ENCODE results near the gene IMMT.
A peak's percentile ranks its signal among the peaks of the same experiment; 100 is the strongest.

The IMMT gene

GRCh38 chr2:86213699-86214502 is 18.6 kb upstream of the IMMT start:
- H3K36me3 ChIP-seq: peaks cover 47 to 59% (median 55%) of the 10 kb centered on the region in 11 experiments

GRCh38 chr2:86213056-86213455 is 17.8 kb upstream of the IMMT start:
- Histone ChIP-seq H3K27me3 (no peaks in the 10 kb centered on the region), H3K4me2 (no peak overlapping the region), H3K27ac (no peak overlapping the region), H4K20me1 (no peaks in the 10 kb centered on the region; a peak in 4 of 22 replicates), H3K9ac (no peak overlapping the region), H3K9me3 (replicated peaks in 1 of 11) (peaks cover 0 to 5% (median 0%) of the 10 kb centered on the region in 11 experiments; a peak in 1 of 22 replicates), H3K4me1 (peaks cover 13 to 22% (median 15%) of the 10 kb centered on the region in 10 experiments), H3K36me3 (peaks cover 55 to 68% (median 64%) of the 10 kb centered on the region in 11 experiments), H3K4me3 (no peak overlapping the region)
- no peak for TF ChIP-seq Cebpa-rat (IDR thresholded peaks at IDR 0.05)

More at GRCh38 chr2:86213699-86214502, 18.6 kb upstream of the IMMT start:
- no peak overlapping the region for H3K4me2 ChIP-seq
- H3K9me3 ChIP-seq (replicated peaks in 1 of 11): peaks cover 0 to 7% (median 0%) of the 10 kb centered on the region in 11 experiments; a peak in 1 of 22 replicates
- no peaks in the 10 kb centered on the region; a peak in 4 of 22 replicates for H4K20me1 ChIP-seq
- H3K27ac ChIP-seq: no peak overlapping the region
- H3K27me3 ChIP-seq: no peaks in the 10 kb centered on the region
- no peak overlapping the region for H3K4me3 ChIP-seq
- H3K9ac ChIP-seq: no peak overlapping the region
- H3K4me1 ChIP-seq: peaks cover 21 to 25% (median 23%) of the 10 kb centered on the region in 10 experiments
- TF ChIP-seq Cebpa-rat (IDR thresholded peaks at IDR 0.05): no peak

- H3K9me3 ChIP-seq (replicated peaks in 1 of 11): no peaks in the 10 kb centered on the region
- no peak for TF ChIP-seq Cebpa-rat (IDR thresholded peaks at IDR 0.05)
- H3K4me2 ChIP-seq: no peak overlapping the region
- H4K20me1 ChIP-seq: no peaks in the 10 kb centered on the region; a peak in 4 of 22 replicates
- H3K36me3 ChIP-seq: peaks cover 68 to 80% (median 76%) of the 10 kb centered on the region in 11 experiments
- peaks cover 0 to 9% (median 3%) of the 10 kb centered on the region in 10 experiments; a peak in 18 of 20 replicates for H3K4me1 ChIP-seq
- no peak overlapping the region for H3K4me3 ChIP-seq
- no peaks in the 10 kb centered on the region for H3K27me3 ChIP-seq
- no peak overlapping the region for H3K27ac ChIP-seq
- H3K9ac ChIP-seq: no peak overlapping the region
Observed at GRCh38 chr2:86211796-86212188, 16.5 kb upstream of the IMMT start.

GRCh38 chr2:86211033-86211795 is 16.0 kb upstream of the IMMT start:
- Histone ChIP-seq H3K9ac (no peak overlapping the region), H3K27me3 (no peaks in the 10 kb centered on the region), H3K4me3 (no peak overlapping the region), H3K27ac (no peak overlapping the region), H3K4me1 (peaks cover 0 to 3% (median 0%) of the 10 kb centered on the region in 10 experiments; a peak in 4 of 20 replicates), H3K36me3 (peaks cover 74 to 86% (median 82%) of the 10 kb centered on the region in 11 experiments), H3K9me3 (replicated peaks in 1 of 11) (no peaks in the 10 kb centered on the region), H3K4me2 (no peak overlapping the region), H4K20me1 (no peaks in the 10 kb centered on the region; a peak in 4 of 22 replicates)
- no peak for TF ChIP-seq Cebpa-rat (IDR thresholded peaks at IDR 0.05)

- Histone ChIP-seq H3K4me1 (peaks cover 15 to 30% (median 26%) of the 10 kb centered on the region in 10 experiments), H3K36me3 (peaks cover 39 to 58% (median 43%) of the 10 kb centered on the region in 11 experiments), H4K20me1 (peaks cover 0 to 23% (median 14%) of the 10 kb centered on the region in 11 experiments; a peak in 11 of 22 replicates), H3K27me3 (no peaks in the 10 kb centered on the region), H3K9me3 (replicated peaks in 1 of 11) (no peaks in the 10 kb centered on the region), H3K9ac (no peak overlapping the region), H3K4me3 (no peak overlapping the region), H3K4me2 (peak overlapping the region in 4 of 11 experiments; percentile 16 to 30 (median 24); a peak in 3 of 22 replicates), H3K27ac (no peak overlapping the region)
- no peak for TF ChIP-seq Cebpa-rat (IDR thresholded peaks at IDR 0.05)
Observed at GRCh38 chr2:86204458-86204857, 9.2 kb upstream of the IMMT start.

GRCh38 chr2:86203614-86204013 is 8.4 kb upstream of the IMMT start:
- H3K9me3 ChIP-seq (replicated peaks in 1 of 11): no peaks in the 10 kb centered on the region
- no peak for TF ChIP-seq Cebpa-rat (IDR thresholded peaks at IDR 0.05)
- peaks cover 0 to 23% (median 14%) of the 10 kb centered on the region in 11 experiments; a peak in 11 of 22 replicates for H4K20me1 ChIP-seq
- H3K27ac ChIP-seq: no peak overlapping the region
- H3K27me3 ChIP-seq: no peaks in the 10 kb centered on the region
- H3K4me2 ChIP-seq: peak overlapping the region; percentile 4 to 61 (median 31); a peak in 16 of 22 replicates
- H3K9ac ChIP-seq: 0 out of 22 replicates have a peak overlapping the region, but pooled peaks of 1 of the 11 experiments have one; percentile 1
- H3K36me3 ChIP-seq: peaks cover 30 to 50% (median 35%) of the 10 kb centered on the region in 11 experiments
- H3K4me3 ChIP-seq: no peak overlapping the region
- H3K4me1 ChIP-seq: peaks cover 19 to 35% (median 27%) of the 10 kb centered on the region in 10 experiments

GRCh38 chr2:86202702-86203101 is 7.4 kb upstream of the IMMT start:
- H3K36me3 ChIP-seq: peaks cover 21 to 41% (median 26%) of the 10 kb centered on the region in 11 experiments
- no peak overlapping the region for H3K9ac ChIP-seq
- H4K20me1 ChIP-seq: peaks cover 0 to 23% (median 14%) of the 10 kb centered on the region in 11 experiments; a peak in 11 of 22 replicates
- H3K9me3 ChIP-seq (replicated peaks in 1 of 11): no peaks in the 10 kb centered on the region
- H3K4me2 ChIP-seq: no peak overlapping the region
- TF ChIP-seq Cebpa-rat (IDR thresholded peaks at IDR 0.05): no peak
- no peaks in the 10 kb centered on the region for H3K27me3 ChIP-seq
- no peak overlapping the region for H3K4me3 ChIP-seq
- H3K4me1 ChIP-seq: peaks cover 20 to 36% (median 30%) of the 10 kb centered on the region in 10 experiments
- H3K27ac ChIP-seq: no peak overlapping the region

GRCh38 chr2:86202336-86202692 is 7.1 kb upstream of the IMMT start:
- no peak overlapping the region for H3K27ac ChIP-seq
- peaks cover 20 to 39% (median 30%) of the 10 kb centered on the region in 10 experiments for H3K4me1 ChIP-seq
- no peaks in the 10 kb centered on the region for H3K9me3 ChIP-seq (replicated peaks in 1 of 11)
- H4K20me1 ChIP-seq: peaks cover 0 to 23% (median 14%) of the 10 kb centered on the region in 11 experiments; a peak in 11 of 22 replicates
- no peak overlapping the region for H3K4me3 ChIP-seq
- peaks cover 17 to 37% (median 22%) of the 10 kb centered on the region in 11 experiments for H3K36me3 ChIP-seq
- no peaks in the 10 kb centered on the region for H3K27me3 ChIP-seq
- H3K4me2 ChIP-seq: peak overlapping the region in 2 of 11 experiments; percentile 26 to 85; a peak in 2 of 22 replicates
- TF ChIP-seq Cebpa-rat (IDR thresholded peaks at IDR 0.05): no peak
- H3K9ac ChIP-seq: 0 out of 22 replicates have a peak overlapping the region, but pooled peaks of 1 of the 11 experiments have one; percentile 13
